ENCODE data around the gene MMP15. TPM values are rescaled to one million over a fixed set of nuclear protein-coding genes. Genes with fewer than 3 reads are reported as not detected.

MMP15 gene
- total and polyA plus RNA-seq, 2 of the 13 experiments (the other 11 are each of a cell fraction or from before 2014, with no cell fraction given): 35.2 to 44.9 TPM

- TF ChIP-seq ZNF501 (CRISPR knock-in tag; IDR thresholded peaks at IDR 0.05) (peak; percentile 86), ZKSCAN1 (IDR thresholded peaks at IDR 0.05; ENCODE audit: low read length) (no peak), ZC3H4 (CRISPR knock-in tag; IDR thresholded peaks at IDR 0.05; ENCODE audit: borderline replicate concordance) (no peak), SALL2 (CRISPR knock-in tag; IDR thresholded peaks at IDR 0.05) (0 out of 2 replicates have a peak, but pooled peaks have one; percentile 26), FOXP4 (CRISPR knock-in tag; IDR thresholded peaks at IDR 0.05) (peak; percentile 4; the same call in 1 of the 2 replicates), ZNF879 (CRISPR knock-in tag; IDR thresholded peaks at IDR 0.05) (0 out of 2 replicates have a peak, but pooled peaks have one; percentile 65), MYPOP (CRISPR knock-in tag; IDR thresholded peaks at IDR 0.05) (peak; percentile 33; the same call in 1 of the 2 replicates), CREM (IDR thresholded peaks at IDR 0.05) (no peak), CREM (CRISPR knock-in tag; IDR thresholded peaks at IDR 0.05) (no peak), THYN1 (CRISPR knock-in tag; IDR thresholded peaks at IDR 0.05; ENCODE audit: borderline replicate concordance, low read depth) (peak; percentile 78; the same call in 1 of the 2 replicates), ZBED4 (CRISPR knock-in tag; IDR thresholded peaks at IDR 0.05; ENCODE audit: borderline replicate concordance) (peak; percentile 36; the same call in 1 of the 2 replicates), ZSCAN21 (CRISPR knock-in tag; IDR thresholded peaks at IDR 0.05; ENCODE audit: borderline replicate concordance) (peak; percentile 16; the same call in 1 of the 2 replicates), KLF15 (CRISPR knock-in tag; IDR thresholded peaks at IDR 0.05; ENCODE audit: borderline replicate concordance) (no peak), RBFOX2 (IDR thresholded peaks at IDR 0.05; ENCODE audit: low read depth, low read length) (peak; percentile 88), PITX1 (CRISPR knock-in tag; IDR thresholded peaks at IDR 0.05) (peak; percentile 58; the same call in 1 of the 2 replicates), GATAD2A (CRISPR knock-in tag; IDR thresholded peaks at IDR 0.05) (peak; percentile 57; the same call in 1 of the 2 replicates)
Observed at GRCh38 chr16:58000706-58001676, 24.6 kb upstream of the MMP15 start, which contains the start of gene USB1 (continued).

Measured in HepG2 (cell line).